Stimulated activated CD4-positive, alpha-beta T cell treated with anti-CD3 and anti-CD28 coated beads, TNF-alpha, amount 100 ng/mL, for 4 hours (primary cell): ENCODE measurements around the gene CEMIP.

Source experiments
- DNase-seq, 3 experiments: peaks; one replicate each; pipeline ENCODE4 v3.0.0-alpha.2; 2020; ENCODE audit warnings: low read depth in 3 of 3

Gene CEMIP, protein sequence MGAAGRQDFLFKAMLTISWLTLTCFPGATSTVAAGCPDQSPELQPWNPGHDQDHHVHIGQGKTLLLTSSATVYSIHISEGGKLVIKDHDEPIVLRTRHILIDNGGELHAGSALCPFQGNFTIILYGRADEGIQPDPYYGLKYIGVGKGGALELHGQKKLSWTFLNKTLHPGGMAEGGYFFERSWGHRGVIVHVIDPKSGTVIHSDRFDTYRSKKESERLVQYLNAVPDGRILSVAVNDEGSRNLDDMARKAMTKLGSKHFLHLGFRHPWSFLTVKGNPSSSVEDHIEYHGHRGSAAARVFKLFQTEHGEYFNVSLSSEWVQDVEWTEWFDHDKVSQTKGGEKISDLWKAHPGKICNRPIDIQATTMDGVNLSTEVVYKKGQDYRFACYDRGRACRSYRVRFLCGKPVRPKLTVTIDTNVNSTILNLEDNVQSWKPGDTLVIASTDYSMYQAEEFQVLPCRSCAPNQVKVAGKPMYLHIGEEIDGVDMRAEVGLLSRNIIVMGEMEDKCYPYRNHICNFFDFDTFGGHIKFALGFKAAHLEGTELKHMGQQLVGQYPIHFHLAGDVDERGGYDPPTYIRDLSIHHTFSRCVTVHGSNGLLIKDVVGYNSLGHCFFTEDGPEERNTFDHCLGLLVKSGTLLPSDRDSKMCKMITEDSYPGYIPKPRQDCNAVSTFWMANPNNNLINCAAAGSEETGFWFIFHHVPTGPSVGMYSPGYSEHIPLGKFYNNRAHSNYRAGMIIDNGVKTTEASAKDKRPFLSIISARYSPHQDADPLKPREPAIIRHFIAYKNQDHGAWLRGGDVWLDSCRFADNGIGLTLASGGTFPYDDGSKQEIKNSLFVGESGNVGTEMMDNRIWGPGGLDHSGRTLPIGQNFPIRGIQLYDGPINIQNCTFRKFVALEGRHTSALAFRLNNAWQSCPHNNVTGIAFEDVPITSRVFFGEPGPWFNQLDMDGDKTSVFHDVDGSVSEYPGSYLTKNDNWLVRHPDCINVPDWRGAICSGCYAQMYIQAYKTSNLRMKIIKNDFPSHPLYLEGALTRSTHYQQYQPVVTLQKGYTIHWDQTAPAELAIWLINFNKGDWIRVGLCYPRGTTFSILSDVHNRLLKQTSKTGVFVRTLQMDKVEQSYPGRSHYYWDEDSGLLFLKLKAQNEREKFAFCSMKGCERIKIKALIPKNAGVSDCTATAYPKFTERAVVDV (N-terminal part only)

DNA sequence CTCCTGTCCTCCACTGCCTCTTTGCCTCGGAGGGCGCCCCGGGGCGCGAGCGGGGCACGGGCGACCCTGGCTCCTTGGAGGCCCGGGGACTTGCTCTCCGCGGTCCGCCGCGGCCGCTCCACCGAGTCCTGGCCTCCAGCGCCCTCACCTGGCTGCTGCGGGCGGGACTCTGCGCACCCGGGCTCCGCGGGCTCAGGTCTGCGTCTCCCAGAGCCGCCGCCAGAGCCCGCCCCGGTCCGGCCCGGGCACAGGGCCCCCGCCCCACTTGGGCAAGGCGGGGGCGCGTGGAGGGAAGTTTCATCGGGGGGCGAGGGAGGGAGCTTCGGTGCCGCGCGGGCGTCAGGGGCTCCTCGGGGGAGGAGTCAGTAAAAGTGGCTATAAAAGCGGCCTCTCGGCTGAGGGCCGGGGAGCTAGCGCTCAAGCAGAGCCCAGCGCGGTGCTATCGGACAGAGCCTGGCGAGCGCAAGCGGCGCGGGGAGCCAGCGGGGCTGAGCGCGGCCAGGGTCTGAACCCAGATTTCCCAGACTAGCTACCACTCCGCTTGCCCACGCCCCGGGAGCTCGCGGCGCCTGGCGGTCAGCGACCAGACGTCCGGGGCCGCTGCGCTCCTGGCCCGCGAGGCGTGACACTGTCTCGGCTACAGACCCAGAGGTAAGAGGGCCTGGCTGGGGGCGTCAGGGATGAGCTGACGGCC lies at the start of gene CEMIP:
TSS of gene CEMIP (plus strand) at position 407 of the 694 bp plus-strand sequence. CDS start 94,510 bp downstream, outside the sequence.
- peak in 2 of 3 experiments; percentile 5 to 14 for DNase-seq

DNA sequence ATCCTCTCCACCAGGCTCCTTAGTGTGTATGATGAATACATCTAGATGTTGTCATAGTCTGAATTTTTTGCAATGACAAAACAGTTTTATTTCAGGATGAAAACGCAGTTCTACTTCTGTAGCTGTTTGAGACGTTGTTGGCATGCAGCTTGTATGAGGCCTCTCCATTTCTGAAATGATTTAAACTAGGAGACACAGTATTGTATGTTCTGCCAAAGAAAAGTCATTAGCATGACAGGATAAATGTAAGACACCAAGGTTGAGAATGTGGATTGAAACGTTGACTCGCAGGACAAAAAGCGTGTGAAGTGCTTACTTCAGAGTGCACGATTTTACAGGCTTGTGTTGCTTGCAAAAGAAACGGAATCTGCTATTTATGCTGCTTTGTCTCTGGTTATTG lies 48.8 kb upstream of the CEMIP start:
- no peak for DNase-seq

DNA sequence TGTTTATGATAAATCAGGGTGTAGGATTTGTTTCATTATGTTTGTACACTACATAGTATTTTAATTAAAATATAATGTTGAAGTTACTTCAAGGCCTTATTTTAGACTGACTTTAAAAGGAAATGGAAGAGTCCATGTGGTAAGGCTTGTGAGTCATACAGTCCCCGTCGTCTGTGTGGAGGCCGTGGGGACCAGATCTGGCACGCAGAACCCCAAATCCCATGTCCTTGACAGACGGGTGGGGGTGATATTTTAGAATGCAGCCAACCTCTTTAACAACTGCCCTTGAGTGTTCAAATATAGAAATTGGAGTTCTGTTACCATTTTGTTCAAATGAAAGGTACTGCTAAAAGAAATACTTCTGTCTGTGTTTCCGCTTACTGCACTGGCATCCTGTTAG lies 48.2 kb upstream of the CEMIP start:
- DNase-seq: no peak

DNA sequence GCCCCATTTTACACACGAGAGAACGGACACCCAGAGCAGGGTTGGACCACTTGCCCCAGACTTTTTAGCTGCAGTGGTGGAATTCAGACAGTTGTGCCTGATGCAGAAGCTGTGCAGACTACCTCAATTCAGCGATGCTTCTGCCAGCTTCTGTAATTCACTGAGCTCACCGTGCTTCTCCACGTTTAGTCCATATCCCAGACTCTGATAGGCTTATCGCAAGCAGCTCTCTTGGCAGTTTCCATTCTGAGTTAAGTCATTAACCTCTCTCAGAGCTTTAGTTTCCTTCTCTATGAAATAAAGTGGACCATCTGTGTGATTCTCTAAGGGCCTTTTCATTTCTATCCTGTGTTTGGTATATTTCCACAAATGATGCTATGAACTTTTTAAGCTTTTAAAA lies 47.0 kb upstream of the CEMIP start:
- no peak for DNase-seq

DNA sequence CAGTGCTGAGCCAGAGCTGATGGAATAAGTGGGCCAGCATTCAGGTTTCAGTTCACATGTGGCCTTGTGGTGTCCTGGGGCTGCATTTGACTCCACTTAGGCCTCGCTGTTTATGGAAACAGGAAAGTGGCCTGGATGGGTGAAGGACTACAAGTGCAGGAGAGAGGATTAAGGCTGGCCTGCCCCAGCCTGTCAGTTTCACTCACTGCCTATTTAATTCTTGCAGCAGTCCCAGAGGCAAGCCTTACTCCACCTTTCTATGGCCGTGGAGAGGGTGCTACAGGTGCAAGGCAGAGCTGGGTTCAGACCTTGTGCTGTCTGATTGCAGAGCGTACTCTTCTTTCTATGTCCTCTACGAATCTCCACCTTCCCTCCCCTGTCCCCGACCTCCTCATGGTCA lies 46.4 kb upstream of the CEMIP start:
- DNase-seq: no peak

DNA sequence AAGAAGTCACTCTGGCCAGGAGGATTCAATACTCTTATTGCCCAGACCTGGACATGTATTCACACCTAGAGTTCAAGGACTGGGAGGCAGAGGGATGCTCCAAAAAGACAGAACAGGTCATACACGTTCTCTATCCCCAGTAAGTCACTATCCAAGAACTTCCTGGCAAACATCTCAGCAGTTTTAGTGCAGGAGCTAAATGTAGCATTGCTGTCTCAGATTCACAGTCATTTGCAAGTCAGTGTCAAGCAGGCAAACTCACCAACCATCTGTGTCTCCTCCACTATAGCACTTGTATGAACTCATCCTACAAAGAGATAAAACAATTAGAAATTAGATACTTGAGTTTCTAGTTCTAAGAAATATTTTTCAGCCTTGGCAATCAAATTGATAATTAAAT lies 45.7 kb upstream of the CEMIP start:
- DNase-seq: no peak

DNA sequence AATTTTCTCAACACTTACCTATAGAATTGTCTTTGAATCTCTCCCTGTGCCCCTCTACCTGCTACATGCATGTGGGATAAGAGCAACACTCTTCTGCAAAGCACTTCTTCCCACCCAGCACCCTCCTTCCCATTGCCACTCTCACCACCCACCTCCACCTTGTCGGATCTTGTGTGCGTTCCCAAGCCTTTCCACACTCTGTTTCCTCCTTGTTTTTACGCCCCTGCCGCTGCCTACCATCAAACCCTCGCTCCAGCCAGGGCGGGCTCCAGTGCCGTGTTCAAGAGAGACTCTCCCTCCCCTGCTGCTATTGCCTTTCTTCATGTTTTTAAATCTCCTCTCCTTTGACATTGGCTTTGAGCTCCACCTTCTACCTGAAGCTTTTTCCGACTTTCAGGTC lies 43.8 kb upstream of the CEMIP start:
- DNase-seq: no peak

DNA sequence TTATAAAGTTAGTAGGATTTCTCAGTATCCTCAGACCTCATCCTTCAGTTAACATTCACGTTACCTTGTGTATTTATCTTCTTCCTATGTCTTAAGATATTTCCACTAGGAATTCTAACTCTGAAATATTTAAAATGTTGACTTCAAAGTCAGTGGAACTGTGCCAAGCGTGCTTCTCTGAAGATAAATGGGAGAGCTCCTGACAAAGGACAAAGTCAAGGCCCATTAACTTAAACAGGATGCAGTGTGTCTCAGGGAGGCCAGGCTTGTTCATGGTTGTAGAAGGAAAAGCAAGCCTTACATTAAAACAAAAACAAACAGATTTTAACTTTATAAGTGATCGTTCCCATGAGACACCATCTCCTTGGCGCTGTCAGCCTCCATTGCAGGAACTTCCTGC lies 42.6 kb upstream of the CEMIP start:
- no peak for DNase-seq

DNA sequence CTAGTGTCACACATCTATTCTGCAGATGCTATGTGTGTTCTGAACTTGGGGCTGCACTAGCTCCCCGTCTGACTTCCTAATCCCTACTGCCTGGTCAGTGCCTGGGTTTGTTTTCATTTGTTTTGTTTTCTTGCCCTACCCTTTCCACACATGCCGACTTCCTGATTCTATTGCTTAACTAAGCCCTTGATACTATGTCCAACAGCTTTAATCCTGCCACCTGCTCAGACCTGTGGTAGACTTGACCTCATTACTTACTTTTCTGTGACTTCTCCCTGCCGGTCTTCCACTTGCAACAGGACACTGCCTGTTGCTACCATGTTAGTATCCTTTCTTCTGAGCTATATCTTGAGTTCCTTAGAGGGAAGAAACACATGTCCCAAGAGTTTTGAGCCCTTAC lies 39.3 kb upstream of the CEMIP start:
- DNase-seq: no peak

DNA sequence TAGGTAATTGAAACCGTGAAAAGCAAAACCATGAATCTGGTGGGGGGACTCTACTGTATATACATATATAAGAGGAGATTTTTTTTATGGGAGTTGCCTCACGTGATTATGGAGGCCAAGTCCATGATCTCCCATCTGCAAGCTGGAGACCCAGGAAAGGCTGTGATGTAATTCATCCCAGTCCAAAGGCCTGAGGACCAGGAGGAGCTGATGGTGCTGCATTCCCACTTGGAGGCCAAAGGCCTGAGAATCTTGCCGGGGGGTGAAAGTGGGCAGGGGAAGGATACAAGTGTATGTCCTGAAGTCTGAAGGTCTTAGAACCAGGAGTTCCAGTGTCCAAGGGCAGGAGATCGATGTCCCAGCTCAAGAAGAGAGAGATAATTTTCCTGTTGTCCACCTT lies 37.1 kb upstream of the CEMIP start:
- no peak for DNase-seq

DNA sequence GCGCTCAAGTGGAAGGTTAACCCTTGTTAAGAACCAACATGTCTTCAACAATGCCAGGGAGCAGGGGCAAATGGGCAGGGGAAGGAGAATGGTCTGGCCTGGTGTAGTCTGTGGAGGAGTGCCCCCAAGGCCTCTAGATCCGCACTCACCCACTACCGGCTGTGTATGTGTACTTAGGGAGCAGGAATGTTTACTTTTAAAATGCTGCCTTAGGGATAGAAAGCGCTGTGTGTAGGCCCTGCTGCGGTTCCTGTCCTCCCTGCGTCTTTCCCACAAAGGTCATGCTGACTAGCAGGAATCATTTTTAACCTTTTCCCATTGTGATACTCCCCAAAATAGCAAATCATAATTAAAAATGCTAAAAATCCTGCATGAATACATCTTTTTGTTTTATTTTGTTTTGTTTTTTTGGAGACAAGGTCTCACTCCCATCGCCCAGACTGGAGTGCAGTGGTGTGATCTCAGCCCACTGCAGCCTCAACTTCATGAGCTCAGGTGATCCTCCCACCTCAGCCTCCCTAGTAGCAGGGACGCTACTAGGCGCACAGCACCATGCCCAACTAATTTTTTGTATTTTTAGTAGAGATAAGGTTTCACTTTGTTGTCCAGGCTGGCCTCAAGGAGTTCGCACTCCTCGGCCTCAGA lies 35.9 kb upstream of the CEMIP start:
- no peak for DNase-seq

DNA sequence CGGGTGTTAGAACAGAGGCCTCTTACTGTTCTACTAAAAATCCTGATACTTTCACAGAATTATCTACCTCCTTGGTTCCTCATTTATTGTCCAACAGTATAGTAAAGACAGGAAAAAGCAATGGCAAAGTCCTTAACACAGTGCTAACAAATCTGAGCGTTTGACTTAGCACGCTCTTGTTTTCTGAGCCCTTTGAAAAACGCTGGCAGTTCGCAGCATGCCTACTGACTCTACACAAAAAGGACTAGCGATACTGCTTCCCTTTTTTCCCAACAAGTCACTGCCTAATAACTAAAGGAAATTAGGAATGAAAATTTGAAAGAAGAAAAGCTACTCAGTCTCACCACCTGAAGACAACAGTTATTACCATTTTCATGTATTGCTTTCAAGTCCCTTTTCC lies 34.8 kb upstream of the CEMIP start:
- DNase-seq: no peak

DNA sequence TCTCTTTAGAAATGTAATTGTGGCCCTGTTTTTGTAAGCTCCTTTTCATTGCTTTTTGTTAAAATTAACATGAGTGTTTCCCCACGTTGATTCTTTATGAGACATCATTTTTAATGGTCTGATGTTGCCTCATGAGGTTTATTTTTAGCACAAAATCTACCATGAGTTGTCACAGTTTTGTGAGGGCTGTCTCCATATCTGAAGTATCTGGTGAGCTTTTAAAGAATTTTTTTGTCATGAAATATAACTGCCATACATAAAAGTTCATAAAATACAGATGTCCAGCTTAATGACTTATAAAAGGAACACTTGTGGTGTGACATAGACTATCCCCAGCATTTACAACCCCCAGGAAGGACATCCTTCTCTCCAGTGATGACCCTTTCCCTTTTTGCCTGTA lies 34.3 kb upstream of the CEMIP start:
- no peak for DNase-seq

DNA sequence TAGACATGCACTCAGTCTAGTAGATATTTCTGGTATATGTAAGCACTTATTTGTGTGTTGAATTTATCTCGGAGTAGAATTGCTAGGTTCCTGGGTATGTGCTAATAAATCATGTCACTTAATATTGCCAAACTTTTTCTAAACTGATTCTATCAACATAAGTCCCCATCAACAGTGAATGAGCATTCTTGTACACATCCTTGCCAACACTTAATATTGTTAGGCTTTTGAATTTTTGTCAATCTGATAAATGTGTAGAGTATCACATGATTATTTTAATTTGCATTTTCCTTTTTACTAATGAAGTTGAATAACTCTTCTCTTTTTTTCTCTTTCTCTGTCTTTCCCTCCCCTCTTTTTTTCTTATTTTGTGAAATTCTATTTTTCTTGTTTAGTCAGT lies 33.3 kb upstream of the CEMIP start:
- no peak for DNase-seq

DNA sequence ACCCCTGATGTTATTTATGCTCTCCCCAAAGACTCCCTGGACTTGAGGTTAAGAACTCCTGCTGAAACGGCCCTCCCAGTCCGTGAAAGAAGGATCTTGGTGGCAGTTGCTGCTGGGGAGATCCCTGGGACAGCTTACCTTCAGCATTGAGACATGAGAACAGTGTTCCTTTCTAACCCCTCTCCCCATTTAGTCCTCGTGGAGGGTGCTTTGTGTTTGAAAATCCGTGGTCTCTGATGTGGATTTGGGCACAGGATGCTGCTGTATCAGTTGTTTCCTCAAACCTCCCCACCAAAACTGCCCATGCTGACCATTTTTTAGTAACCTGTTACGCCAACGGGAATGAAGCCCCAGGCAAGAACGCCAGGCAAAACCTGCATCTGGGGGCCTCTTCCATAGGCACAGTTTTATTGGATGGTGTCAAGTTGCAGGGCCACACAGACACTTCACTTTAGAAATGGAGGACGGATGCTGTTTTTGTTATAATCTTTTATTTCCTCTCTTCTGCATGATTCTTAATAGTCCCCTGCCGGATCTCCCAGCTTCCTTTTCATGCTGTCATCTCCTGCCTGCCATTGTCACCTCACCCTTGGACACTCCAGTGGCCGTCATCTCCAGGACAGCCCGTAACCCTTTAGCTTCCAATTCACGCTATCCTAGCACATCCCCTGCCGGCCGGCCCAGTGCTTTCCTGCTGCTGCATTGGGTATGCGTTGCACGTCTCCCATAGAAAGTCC lies 31.7 kb upstream of the CEMIP start:
- DNase-seq: no peak

DNA sequence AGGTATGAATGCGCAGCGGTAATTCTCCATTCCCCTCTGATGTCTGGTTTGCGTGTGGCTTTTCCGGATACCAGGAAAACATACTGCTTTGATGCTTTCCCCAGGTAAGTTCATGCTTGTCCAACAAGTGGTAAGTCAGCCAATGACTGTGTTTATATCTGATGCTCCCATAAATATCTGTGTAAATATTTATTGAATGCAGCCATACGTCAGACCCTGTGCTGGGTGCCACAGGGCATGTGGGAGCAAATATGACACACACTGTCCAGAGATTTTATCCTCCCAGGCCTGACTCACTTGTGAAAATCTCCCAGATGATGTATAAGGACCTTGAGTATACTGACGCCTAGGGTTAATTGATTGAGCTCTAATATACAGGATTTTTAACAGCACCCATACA lies 29.6 kb upstream of the CEMIP start:
- DNase-seq: no peak

DNA sequence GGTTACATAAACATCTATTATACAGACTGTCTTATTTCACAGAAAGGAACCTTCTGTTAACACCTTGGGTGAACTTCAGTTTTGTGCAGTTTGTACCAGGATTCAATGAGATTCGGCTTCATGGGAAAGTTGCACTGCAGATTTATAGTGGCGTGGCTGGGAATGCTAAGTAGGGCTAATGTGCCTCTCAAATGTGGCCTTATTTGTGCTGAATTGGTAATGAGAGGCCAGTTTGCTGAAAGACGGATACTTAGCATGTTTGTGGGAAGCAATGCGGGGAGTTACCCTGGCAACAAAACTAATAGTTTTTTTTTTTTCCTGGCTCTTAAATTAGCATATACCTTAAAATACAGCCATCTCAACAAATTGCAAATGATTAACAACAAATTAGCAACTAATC lies 28.6 kb upstream of the CEMIP start:
- DNase-seq: no peak

DNA sequence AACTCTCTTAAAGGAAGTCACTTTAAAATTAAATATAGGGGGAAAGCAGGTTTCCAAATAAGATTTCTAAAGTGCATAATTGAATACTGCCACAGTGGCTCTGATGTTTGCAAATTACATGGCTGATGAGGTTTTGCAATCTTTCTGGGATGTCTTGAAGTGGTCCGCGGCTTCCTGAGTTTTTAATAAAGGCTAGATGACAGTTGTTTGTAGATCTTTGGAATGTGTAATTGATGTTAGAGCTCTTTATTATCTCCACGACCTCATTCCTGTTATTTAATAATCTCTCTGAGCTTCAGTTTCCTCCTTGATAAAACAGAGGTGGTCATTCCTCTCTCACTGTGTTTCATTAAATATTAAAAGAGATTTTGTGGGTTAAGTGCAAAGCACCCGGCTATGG lies 27.0 kb upstream of the CEMIP start:
- no peak for DNase-seq

DNA sequence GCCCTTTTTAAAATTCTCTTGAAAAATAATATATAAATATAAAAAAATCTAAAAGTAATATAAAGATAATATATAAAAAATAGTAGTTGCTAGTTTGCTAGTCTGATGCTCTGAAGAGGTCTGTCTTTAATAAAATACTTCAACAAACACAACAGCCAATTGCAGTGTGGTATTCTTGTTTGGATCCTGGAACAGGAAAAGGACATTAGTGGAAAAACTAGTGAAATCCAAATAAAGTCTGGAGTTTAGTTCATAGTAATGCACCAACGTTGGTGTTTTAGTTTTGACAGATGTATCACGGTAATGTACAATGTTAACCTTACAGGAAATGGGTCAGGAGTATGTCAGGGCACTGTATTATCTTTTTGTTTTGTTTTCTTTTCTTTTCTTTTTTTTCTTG lies 26.0 kb upstream of the CEMIP start:
- DNase-seq: no peak

DNA sequence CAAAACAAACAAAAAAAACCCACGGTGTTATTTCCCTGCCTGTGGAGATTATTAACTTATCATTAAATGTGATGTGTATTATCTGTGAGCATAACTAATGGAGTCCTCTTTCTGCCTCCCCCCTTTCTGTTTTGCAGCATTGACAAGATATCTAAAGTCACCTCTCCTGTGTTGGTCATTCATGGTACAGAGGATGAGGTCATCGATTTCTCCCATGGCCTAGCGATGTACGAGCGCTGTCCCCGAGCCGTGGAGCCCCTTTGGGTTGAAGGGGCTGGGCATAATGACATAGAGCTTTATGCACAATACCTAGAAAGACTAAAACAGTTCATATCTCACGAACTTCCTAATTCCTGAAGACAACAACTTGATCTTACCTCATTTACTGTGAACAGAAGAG lies 25.2 kb upstream of the CEMIP start:
- DNase-seq: no peak

DNA sequence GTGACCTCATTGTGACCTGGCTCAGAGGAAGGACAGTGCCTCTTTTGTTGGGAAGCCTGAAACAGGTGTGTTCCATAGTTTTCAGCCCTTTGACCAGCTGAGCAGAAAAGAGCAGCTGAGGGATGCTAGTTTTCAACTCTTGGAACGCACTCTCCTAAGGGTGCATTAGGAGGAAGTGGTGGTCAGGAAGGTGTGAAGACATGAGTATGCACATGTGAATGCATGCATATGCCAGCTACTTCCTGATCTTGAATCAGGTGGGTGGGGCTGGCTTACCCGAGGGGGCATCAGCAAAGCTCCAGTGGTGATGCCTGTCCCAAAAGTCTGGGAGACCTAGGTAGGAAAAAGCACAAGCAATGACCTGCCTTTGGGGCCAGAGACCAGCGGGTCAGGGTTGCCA lies 23.3 kb upstream of the CEMIP start:
- no peak for DNase-seq
